ENCODE results near the gene OR4C12.
"Not testable (repeated sequence)": the region's sequence is repeated elsewhere in the genome, so short reads cannot be mapped to it uniquely, and the experiment has no call there.

OR4C12 gene

DNA sequence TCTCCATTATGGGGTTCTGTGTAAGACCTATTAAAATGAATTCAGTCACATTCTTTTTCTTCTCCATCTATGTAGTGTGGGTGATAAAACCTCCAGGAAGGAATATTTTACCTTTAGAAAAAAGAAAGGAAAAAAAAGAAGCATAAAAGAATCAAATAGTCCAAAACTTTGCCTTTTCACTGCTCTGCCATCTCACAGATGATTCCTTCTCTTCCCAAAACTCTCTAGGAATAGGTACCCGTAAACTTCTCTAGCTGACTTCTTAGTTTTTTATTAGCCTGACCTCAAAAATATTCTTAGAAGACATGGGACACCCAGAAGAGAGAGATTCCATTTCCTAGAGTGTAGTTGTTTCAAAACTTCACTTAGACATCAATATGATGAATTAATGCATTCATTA lies at the start of gene OR4C12:
TSS of gene OR4C12 (minus strand) at position 101 of the 400 bp plus-strand sequence. CDS start at position 67, 34 bp downstream.
- DNase-seq: not testable (repeated sequence)

DNA sequence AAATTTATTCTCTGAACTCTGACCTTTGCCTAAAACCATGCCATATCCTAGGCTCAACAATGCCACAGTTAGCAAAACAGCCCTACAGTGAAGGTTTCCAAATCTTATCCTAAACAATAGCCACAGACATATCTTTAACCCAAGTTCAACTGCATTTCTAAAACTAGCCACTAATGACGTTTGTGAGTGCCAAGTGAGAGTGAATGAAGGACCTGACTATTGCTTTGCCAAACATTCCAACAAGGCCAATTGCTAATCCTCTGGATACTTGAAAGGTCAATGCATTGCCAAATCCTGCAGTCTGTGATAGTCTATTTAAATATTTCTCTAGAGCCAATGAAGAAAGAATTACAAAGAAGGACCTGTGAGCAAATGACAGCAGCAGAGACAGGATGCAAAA lies 47.9 kb upstream of the OR4C12 start:
- DNase-seq: no peak

DNA sequence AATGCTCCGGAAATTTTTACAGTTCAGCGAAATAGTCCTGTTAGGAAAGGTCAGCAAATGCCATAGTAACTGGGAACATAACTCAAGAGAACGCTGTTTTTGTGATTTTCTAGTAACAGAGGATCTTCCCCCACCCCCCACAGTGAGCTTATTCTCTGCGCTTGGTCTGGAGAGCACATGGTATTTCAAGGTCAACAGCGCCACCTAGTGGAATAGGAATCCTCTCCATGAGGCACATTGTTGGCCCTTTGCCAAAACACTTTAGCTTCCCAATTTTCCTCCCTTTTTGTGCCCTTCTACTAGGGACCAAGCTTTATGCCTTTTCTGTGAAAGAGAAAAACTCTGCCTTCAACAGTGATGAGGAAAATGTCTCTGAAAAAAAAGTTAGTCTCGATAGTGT lies 13.2 kb upstream of the OR4C12 start:
- no peak for DNase-seq

DNA sequence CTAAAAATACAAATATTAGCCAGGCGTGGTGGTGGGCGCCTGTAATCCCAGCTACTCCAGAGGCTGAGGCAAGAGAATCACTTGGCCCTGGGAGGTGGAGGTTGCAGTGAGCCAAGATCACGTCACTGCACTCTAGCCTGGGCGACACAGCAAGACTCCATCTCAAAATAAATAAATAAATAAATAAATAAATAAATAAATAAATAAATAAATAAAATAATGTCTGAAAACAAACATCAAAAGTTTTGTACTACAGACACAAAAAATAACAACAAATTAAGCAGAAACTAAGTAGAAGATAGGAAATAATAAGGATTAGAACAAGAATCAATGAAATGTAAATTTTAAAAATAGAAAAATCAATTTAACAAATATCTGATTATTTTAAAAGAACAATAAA lies 8.9 kb downstream of the OR4C12 start:
- not testable (repeated sequence) for DNase-seq

DNA sequence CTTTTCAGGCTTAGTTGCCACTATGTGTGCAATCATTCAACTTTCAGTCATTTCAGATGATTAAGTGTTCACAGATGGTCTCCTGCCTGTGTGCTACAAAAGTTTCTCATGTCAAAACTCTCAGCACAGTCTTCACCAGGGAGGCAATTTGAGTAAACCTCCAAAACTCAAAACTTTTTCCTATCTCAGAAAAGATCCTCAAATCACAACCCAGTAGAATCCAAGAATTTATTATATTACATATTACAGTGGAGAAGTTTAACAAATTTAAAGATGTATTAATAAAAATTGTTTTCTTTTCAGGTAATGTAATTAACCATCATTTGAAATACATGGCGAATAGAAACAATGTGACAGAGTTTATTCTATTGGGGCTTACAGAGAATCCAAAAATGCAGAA lies 30.2 kb downstream of the OR4C12 start, which contains the start of gene OR4C13:
TSS of gene OR4C13 (plus strand) at position 301 of the 400 bp plus-strand sequence. CDS start at position 333, 32 bp downstream.
- no peak for DNase-seq

DNA sequence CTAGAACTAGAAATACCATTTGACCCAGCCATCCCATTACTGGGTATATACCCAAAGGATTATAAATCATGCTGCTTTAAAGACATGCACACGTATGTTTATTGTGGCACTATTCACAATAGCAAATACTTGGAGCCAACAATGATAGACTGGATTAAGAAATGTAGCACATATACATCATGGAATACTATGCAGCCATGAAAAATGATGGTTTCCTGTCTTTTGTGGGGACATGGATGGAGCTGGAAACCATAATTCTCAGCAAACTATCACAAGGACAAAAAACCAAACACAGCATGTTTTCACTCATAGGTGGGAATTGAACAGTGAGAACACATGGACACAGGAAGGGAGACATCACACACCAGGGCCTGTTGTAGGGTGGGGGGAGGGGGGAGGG lies 33.6 kb downstream of the OR4C12 start:
- not testable (repeated sequence) for DNase-seq

Data from NCI-H187 (cell line).